Measurements from ENCODE around the gene KBTBD4. TPM values are rescaled to one million over a fixed set of nuclear protein-coding genes. Genes with fewer than 3 reads are reported as not detected.
A peak's percentile ranks its signal among the peaks of the same experiment; 100 is the strongest.

Gene KBTBD4
- total and polyA plus RNA-seq, 2 of the 8 experiments (the other 6 are each of a cell fraction or from before 2014, with no cell fraction given), result 12.0 to 19.5 TPM

DNA sequence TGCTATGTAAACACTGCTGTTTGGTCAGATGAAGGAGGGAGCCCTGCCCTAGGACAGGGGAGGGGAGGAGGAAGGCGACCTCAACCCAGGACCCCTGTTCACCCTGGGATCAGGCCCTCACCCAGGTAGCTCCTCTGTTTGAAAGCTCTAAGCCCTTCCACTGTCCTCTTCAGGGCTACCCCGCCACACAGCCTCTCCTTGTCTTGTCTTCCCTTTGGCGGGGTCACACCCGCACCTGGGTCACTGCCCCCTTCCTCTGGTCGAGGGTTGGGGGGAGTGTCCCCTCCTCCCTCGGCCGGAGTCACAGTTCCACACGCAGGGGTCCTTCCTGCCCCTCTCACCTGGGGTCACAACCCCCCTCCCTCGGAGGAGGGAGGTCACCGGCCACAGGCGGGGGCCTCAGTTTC, 13.8 kb downstream of the KBTBD4 start:
- Histone ChIP-seq H3K4me3 (ENCODE audit: extremely low read depth in 1 of 4, insufficient read depth in 2 of 4, low read depth in 3 of 4, low read length in 4 of 4) (peak overlapping the region; percentile 44 to 96 (median 95)), H3K9me3 (ENCODE audit: insufficient read depth in 2 of 2, low read depth in 1 of 2, low read length in 1 of 2) (no peaks in the 10 kb centered on the region), H4K8ac (ENCODE audit: extremely low read depth, insufficient read depth, low read length) (peak overlapping the region; percentile 84; the same call in 1 of the 2 replicates), H3K4me2 (ENCODE audit: insufficient read depth in 1 of 2, low read depth in 2 of 2, low read length in 2 of 2) (peak overlapping the region; percentile 60 to 77), H2AK5ac (ENCODE audit: low read depth, low read length) (no peak overlapping the region), H3K14ac (ENCODE audit: insufficient read length) (no peak overlapping the region), H4K91ac (replicated peaks; ENCODE audit: insufficient read length, low read length) (peak overlapping the region; percentile 22), H3K27ac (ENCODE audit: low read depth, low read length) (peak overlapping the region; percentile 53; the same call in 1 of the 2 replicates), H3K4me1 (replicated peaks in 1 of 4; ENCODE audit: control insufficient read depth in 3 of 4, insufficient read depth in 4 of 4, low read length in 3 of 4) (peaks cover 0 to 3% (median 1%) of the 10 kb centered on the region in 4 experiments; a peak in 1 of 7 replicates), H3K27me3 (replicated peaks in 1 of 4; ENCODE audit: control insufficient read depth in 3 of 4, extremely low read depth in 1 of 4, insufficient read depth in 3 of 4, low read length in 3 of 4) (no peaks in the 10 kb centered on the region), H2BK5ac (ENCODE audit: low read depth, low read length) (no peak overlapping the region; the same call in 1 of the 2 replicates), H3K23me2 (ENCODE audit: low read depth, low read length) (peaks cover 3% of the 10 kb centered on the region; the same call in 1 of the 2 replicates), H3K56ac (replicated peaks; ENCODE audit: insufficient read length, low read depth, low read length) (peak overlapping the region; percentile 40), H2BK15ac (ENCODE audit: low read length) (0 out of 2 replicates have a peak overlapping the region, but pooled peaks have one; percentile 46), H3K9ac (replicated peaks in 1 of 4; ENCODE audit: extremely low read depth in 1 of 4, low read depth in 3 of 4, low read length in 3 of 4) (peak overlapping the region in 3 of 4 experiments; percentile 92 to 96 (median 95); a peak in 5 of 7 replicates), H4K20me1 (replicated peaks in 1 of 2; ENCODE audit: control insufficient read depth in 1 of 2, insufficient read depth in 2 of 2, low read length in 2 of 2) (peaks cover 0 to 2% of the 10 kb centered on the region in 2 experiments), H3K36me3 (ENCODE audit: control insufficient read depth in 2 of 4, insufficient read depth in 4 of 4, low read length in 3 of 4) (peaks cover 0 to 8% (median 0%) of the 10 kb centered on the region in 4 experiments; a peak in 3 of 8 replicates), H3K18ac (ENCODE audit: extremely low read depth, low read length) (peak overlapping the region; percentile 87; the same call in 1 of the 2 replicates), H2BK20ac (ENCODE audit: low read length) (no peak overlapping the region), H3K79me1 (ENCODE audit: low read depth, low read length) (peaks cover 3% of the 10 kb centered on the region; the same call in 1 of the 2 replicates), H2AFZ (ENCODE audit: low read length) (peak overlapping the region; percentile 36), H3K23ac (ENCODE audit: insufficient read length) (no peak overlapping the region), H2BK120ac (replicated peaks; ENCODE audit: low read depth, low read length) (peak overlapping the region; percentile 59), H3K4ac (replicated peaks; ENCODE audit: insufficient read length, low read depth, low read length) (no peak overlapping the region), H2BK12ac (ENCODE audit: low read depth, low read length) (no peak overlapping the region), H3K79me2 (ENCODE audit: control insufficient read depth in 1 of 2, insufficient read depth in 2 of 2, low read length in 2 of 2) (peaks cover 0 to 13% of the 10 kb centered on the region in 2 experiments; a peak in 2 of 4 replicates), H4K5ac (ENCODE audit: insufficient read length, low read depth, low read length) (peak overlapping the region; percentile 15)
- FAIRE-seq (no peak), DNase-seq (ENCODE audit: low read depth in 1 of 2, low spot score in 2 of 2) (no peak)
- WGBS, 2 experiments (ENCODE audit: extremely low coverage in 1 of 2, insufficient coverage in 1 of 2, insufficient read length in 1 of 2, insufficient replicate concordance in 2 of 2, low coverage in 1 of 2, low lambda C conversion rate in 2 of 2, missing lambda C conversion rate in 1 of 2), result 20% methylated on average over 7 of the region's 11 CpGs; no CpG with 5 or more reads in 1 of the 2 experiments
- POLR2A ChIA-PET (ENCODE audit: partially characterized antibody), result interaction anchor here (0.6 to 6.6 kb wide), 20 partner anchors 9 to 147 kb away, joined by 3 to 83 read pairs (median 5); partner anchors contain the start of genes C1QTNF4, CELF1, KBTBD4 and NDUFS3
- CTCF ChIA-PET (ENCODE audit: partially characterized antibody), result interaction anchor here (0.6 to 1.7 kb wide), 4 partner anchors 12 to 57 kb away, joined by 3 to 6 read pairs (median 3); partner anchors contain the start of genes KBTBD4 and NDUFS3
- TF ChIP-seq SIX5 (IDR thresholded peaks at IDR 0.05; ENCODE audit: low read depth, low read length) (no peak), SIRT6 (IDR thresholded peaks at IDR 0.05; ENCODE audit: low read length) (no peak), RBBP5 (IDR thresholded peaks at IDR 0.05; ENCODE audit: borderline replicate concordance, low read depth, low read length) (no peak), EZH2 (IDR thresholded peaks at IDR 0.05; ENCODE audit: low read depth, low read length, severe bottlenecking) (no peak), TEAD4 (IDR thresholded peaks at IDR 0.05; ENCODE audit: low read depth, low read length) (no peak), FOSL1 (IDR thresholded peaks at IDR 0.05; ENCODE audit: insufficient read depth, low read depth, low read length) (no peak), KDM5A (IDR thresholded peaks at IDR 0.05; ENCODE audit: low read length) (no peak), BRCA1 (IDR thresholded peaks at IDR 0.05; ENCODE audit: low read depth, low read length) (no peak), GTF2F1 (IDR thresholded peaks at IDR 0.05; ENCODE audit: borderline replicate concordance, low read depth, low read length) (no peak), NRF1 (IDR thresholded peaks at IDR 0.05; ENCODE audit: low read depth, low read length) (no peak)
- TF ChIP-seq, protein P1, sequence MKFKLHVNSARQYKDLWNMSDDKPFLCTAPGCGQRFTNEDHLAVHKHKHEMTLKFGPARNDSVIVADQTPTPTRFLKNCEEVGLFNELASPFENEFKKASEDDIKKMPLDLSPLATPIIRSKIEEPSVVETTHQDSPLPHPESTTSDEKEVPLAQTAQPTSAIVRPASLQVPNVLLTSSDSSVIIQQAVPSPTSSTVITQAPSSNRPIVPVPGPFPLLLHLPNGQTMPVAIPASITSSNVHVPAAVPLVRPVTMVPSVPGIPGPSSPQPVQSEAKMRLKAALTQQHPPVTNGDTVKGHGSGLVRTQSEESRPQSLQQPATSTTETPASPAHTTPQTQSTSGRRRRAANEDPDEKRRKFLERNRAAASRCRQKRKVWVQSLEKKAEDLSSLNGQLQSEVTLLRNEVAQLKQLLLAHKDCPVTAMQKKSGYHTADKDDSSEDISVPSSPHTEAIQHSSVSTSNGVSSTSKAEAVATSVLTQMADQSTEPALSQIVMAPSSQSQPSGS (IDR thresholded peaks at IDR 0.05; ENCODE audit: low read length), result no peak
